IMR-90 (cell line): ENCODE measurements around the gene TLR9. TPM values are rescaled to one million over a fixed set of nuclear protein-coding genes. Genes with fewer than 3 reads are reported as not detected.
A peak's percentile ranks its signal among the peaks of the same experiment; 100 is the strongest.

Source experiments
- ATAC-seq: fragments of 200-7000 bp; cut with Tn5 transposase; 2 replicates; pipeline ENCODE4 v1.9.1; 2020; ENCODE audit warnings: low read depth, mild to moderate bottlenecking, moderate library complexity
- BruUV-seq: library from RNA; stranded (reverse); fragments of 400-500 nt; replicated peaks from 2 replicates; lab custom pipeline; 2021; lab: Mats Ljungman, UMichigan
- CTCF ChIA-PET: fragments of 300-600 bp; formaldehyde crosslinking; extraction: SDS; loops from one replicate; lab custom pipeline; 2021; ENCODE audit warnings: antibody characterized with exemption; lab: Yijun Ruan, JAX
- POLR2A ChIA-PET: fragments of 300-600 bp; sonication (Branson Sonifier 250); formaldehyde crosslinking; loops from one replicate; lab custom pipeline; 2022; ENCODE audit warnings: antibody characterized with exemption; ENCODE audit not compliant: unreplicated experiment; lab: Charles Lee
- DNase-seq: peaks from one replicate; pipeline ENCODE4 v3.0.0; 2013
- H2AFZ ChIP-seq: replicated peaks from 2 replicates; pipeline ENCODE3; 2013; ENCODE audit warnings: low read length, mild to moderate bottlenecking; ENCODE audit not compliant: poor library complexity
- H2AK5ac ChIP-seq: 2 replicates; pipeline ENCODE4 v1.6.1; 2013; ENCODE audit warnings: low read depth, low read length, inconsistent platforms
- H2AK9ac ChIP-seq: replicated peaks from 2 replicates; pipeline ENCODE3; 2013; ENCODE audit warnings: mild to moderate bottlenecking, low read depth, low read length, moderate library complexity; ENCODE audit not compliant: poor library complexity
- H2BK120ac ChIP-seq: 2 replicates; pipeline ENCODE4 v1.6.1; 2013; ENCODE audit warnings: low read depth, low read length, inconsistent platforms
- H2BK15ac ChIP-seq: 3 replicates; pipeline ENCODE4 v1.6.1; 2013; ENCODE audit warnings: low read depth, low read length, inconsistent platforms
- H2BK20ac ChIP-seq: 2 replicates; pipeline ENCODE4 v1.6.1; 2013; ENCODE audit warnings: low read depth, mild to moderate bottlenecking, inconsistent platforms, low read length, moderate library complexity
- H2BK5ac ChIP-seq: 2 replicates; pipeline ENCODE4 v1.6.1; 2013; ENCODE audit warnings: mild to moderate bottlenecking, low read depth, low read length, inconsistent platforms; ENCODE audit not compliant: poor library complexity, severe bottlenecking
- H3K14ac ChIP-seq: replicated peaks from 2 replicates; pipeline ENCODE4 v1.6.1; 2013; ENCODE audit warnings: low read depth, low read length, inconsistent platforms
- H3K18ac ChIP-seq: 2 replicates; pipeline ENCODE4 v1.6.1; 2013; ENCODE audit warnings: low read depth, low read length, control low read depth
- H3K23ac ChIP-seq: 2 replicates; pipeline ENCODE4 v1.6.1; 2013; ENCODE audit warnings: low read depth, low read length, inconsistent platforms
- H3K27ac ChIP-seq: 2 replicates; pipeline ENCODE4 v1.5.1; 2013; ENCODE audit warnings: mild to moderate bottlenecking, control low read depth, low read length; ENCODE audit not compliant: insufficient read depth
- H3K27me3 ChIP-seq: 2 replicates; pipeline ENCODE4 v1.6.1; 2013; ENCODE audit warnings: low read length; ENCODE audit not compliant: control insufficient read depth, insufficient read depth
- H3K36me3 ChIP-seq: 2 replicates; pipeline ENCODE4 v1.6.1; 2013; ENCODE audit warnings: low read length, mixed read lengths; ENCODE audit not compliant: control insufficient read depth, insufficient read depth
- H3K4ac ChIP-seq: 2 replicates; pipeline ENCODE4 v1.6.1; 2013; ENCODE audit warnings: low read depth, low read length, inconsistent platforms
- H3K4me1 ChIP-seq: 2 replicates; pipeline ENCODE4 v1.6.1; 2013; ENCODE audit warnings: low read length, mixed read lengths; ENCODE audit not compliant: control insufficient read depth, insufficient read depth
- H3K4me2 ChIP-seq: 2 replicates; pipeline ENCODE4 v1.6.1; 2013; ENCODE audit warnings: low read depth, mild to moderate bottlenecking, control low read depth, low read length, moderate library complexity
- H3K4me3 ChIP-seq: 2 replicates; pipeline ENCODE4 v1.5.1; 2013; ENCODE audit warnings: low read depth, mild to moderate bottlenecking, control low read depth, low read length, moderate library complexity; ENCODE audit not compliant: insufficient read depth
- H3K56ac ChIP-seq: 2 replicates; pipeline ENCODE4 v1.6.1; 2013; ENCODE audit warnings: low read length, inconsistent platforms; ENCODE audit not compliant: insufficient read depth; ENCODE audit errors: extremely low read depth
- H3K79me1 ChIP-seq, 2 experiments: 2 replicates each; pipeline ENCODE4 v1.6.1; 2013; ENCODE audit warnings: low read length in 2 of 2, inconsistent platforms in 1 of 2, low read depth in 1 of 2
- H3K9ac ChIP-seq: 2 replicates; pipeline ENCODE4 v1.6.1; 2013; ENCODE audit warnings: low read depth, low read length, control low read depth
- H3K9me1 ChIP-seq: 2 replicates; pipeline ENCODE4 v1.6.1; 2013; ENCODE audit warnings: low read length, inconsistent platforms; ENCODE audit not compliant: insufficient read depth
- H3K9me3 ChIP-seq: 2 replicates; pipeline ENCODE4 v1.6.1; 2013; ENCODE audit warnings: low read length; ENCODE audit not compliant: control insufficient read depth, insufficient read depth
- H4K20me1 ChIP-seq: 2 replicates; pipeline ENCODE4 v1.6.1; 2013; ENCODE audit warnings: low read length, inconsistent platforms; ENCODE audit not compliant: insufficient read depth
- H4K5ac ChIP-seq: 2 replicates; pipeline ENCODE4 v1.6.1; 2013; ENCODE audit warnings: mild to moderate bottlenecking, low read depth, low read length, control low read depth
- H4K8ac ChIP-seq, 2 experiments: 2 replicates each; pipeline ENCODE4 v1.6.1; 2013; ENCODE audit warnings: low read depth in 2 of 2, low read length in 2 of 2, control low read depth in 1 of 2, inconsistent platforms in 1 of 2
- H4K91ac ChIP-seq: 2 replicates; pipeline ENCODE4 v1.6.1; 2013; ENCODE audit warnings: low read depth, low read length, inconsistent platforms; ENCODE audit not compliant: insufficient read depth
- BHLHE40 ChIP-seq: fragments of 150-350 bp; IDR thresholded peaks from 2 replicates; pipeline ENCODE4 v1.6.1; 2016; ENCODE audit warnings: mild to moderate bottlenecking, low read depth, low read length
- CEBPB ChIP-seq: IDR thresholded peaks from 2 replicates; pipeline ENCODE4 v1.6.1; 2012; ENCODE audit warnings: low read depth, low read length, improper control_type of control experiment
- CHD1 ChIP-seq: IDR thresholded peaks from 2 replicates; pipeline ENCODE4 v1.6.1; 2012; ENCODE audit warnings: low read depth, low read length, improper control_type of control experiment
- FOS ChIP-seq: fragments of 150-350 bp; IDR thresholded peaks from 2 replicates; pipeline ENCODE4 v1.6.1; 2016; ENCODE audit warnings: low read depth, low read length
- MAFK ChIP-seq: IDR thresholded peaks from 2 replicates; pipeline ENCODE4 v1.6.1; 2012; ENCODE audit warnings: low read depth, low read length, improper control_type of control experiment
- MAZ ChIP-seq: IDR thresholded peaks from 2 replicates; pipeline ENCODE4 v1.6.1; 2012; ENCODE audit warnings: low read depth, mild to moderate bottlenecking, low read length, improper control_type of control experiment, moderate library complexity, borderline replicate concordance
- MXI1 ChIP-seq: IDR thresholded peaks from 2 replicates; pipeline ENCODE4 v1.6.1; 2012; ENCODE audit warnings: low read depth, mild to moderate bottlenecking, low read length, moderate library complexity, borderline replicate concordance
- POLR2A ChIP-seq: IDR thresholded peaks from 2 replicates; pipeline ENCODE4 v1.6.1; 2012; ENCODE audit warnings: mild to moderate bottlenecking, low read depth, low read length
- RCOR1 ChIP-seq: IDR thresholded peaks from 2 replicates; pipeline ENCODE4 v1.6.1; 2012; ENCODE audit warnings: mild to moderate bottlenecking, low read length, improper control_type of control experiment; ENCODE audit not compliant: insufficient replicate concordance
- RFX5 ChIP-seq: IDR thresholded peaks from 2 replicates; pipeline ENCODE4 v1.8.0; 2012; ENCODE audit warnings: low read depth, mild to moderate bottlenecking, low read length, moderate library complexity
- SMC3 ChIP-seq: fragments of 150-350 bp; IDR thresholded peaks from 2 replicates; pipeline ENCODE4 v1.6.1; 2016; ENCODE audit warnings: low read depth, mild to moderate bottlenecking, antibody characterized with exemption, low read length, moderate library complexity
- WGBS, 2 experiments: methylation state at CpG; one replicate each; pipeline versions ENCODE4 v1.1.5 to v1.1.7; 2013; ENCODE audit warnings: missing lambda C conversion rate in 2 of 2; ENCODE audit not compliant: insufficient read length in 1 of 2; ENCODE audit errors: extremely low coverage in 2 of 2; 5-methylcytosine and 5-hydroxymethylcytosine counted together
- dilution Hi-C: fragments of 300-500 bp; cut with HindIII; formaldehyde crosslinking; loops from one replicate; pipeline ENCODE4 v1.14.3; 2018; ENCODE audit warnings: low sequenced_read_pairs; ENCODE audit not compliant: unreplicated experiment
- in situ Hi-C: fragments of 300-500 bp; cut with MboI; formaldehyde crosslinking; loops from 3 replicates; pipeline ENCODE4 v1.14.3; 2019; ENCODE audit warnings: low sequenced_read_pairs, inconsistent platforms, mixed read lengths
- intact Hi-C: fragments of 100-400 bp; cut with micrococcal nuclease; formaldehyde crosslinking; loops from 2 replicates; pipeline ENCODE4 v1.10.0; 2022
- polyA plus RNA-seq, 3 experiments: library from polyadenylated mRNA; depleted of rRNA; stranded (reverse); fragments of >200 nt; gene quantifications; 2 replicates each; pipeline ENCODE4 v1.2.3, GENCODE V29; 2012; ENCODE audit warnings: low replicate concordance in 1 of 3
- total RNA-seq: library from RNA; depleted of rRNA; stranded (reverse); fragments of >200 nt; gene quantifications from 2 replicates; pipeline ENCODE4 v1.2.3, GENCODE V29; 2012
- TF ChIP-seq, protein P1 (sequence below): fragments of 150-350 bp; IDR thresholded peaks from 2 replicates; pipeline ENCODE4 v1.6.1; 2017; ENCODE audit warnings: mild to moderate bottlenecking, antibody characterized with exemption, low read length, low read depth
- TF ChIP-seq, protein P2 (sequence below): fragments of 150-350 bp; IDR thresholded peaks from 2 replicates; pipeline ENCODE4 v1.6.1; 2016; ENCODE audit warnings: low read depth, mild to moderate bottlenecking, low read length, moderate library complexity, borderline replicate concordance
- TF ChIP-seq, protein P3 (sequence below): conservative IDR thresholded peaks from 2 replicates; pipeline ENCODE4 v1.5.1; 2012; ENCODE audit warnings: mild to moderate bottlenecking, low read depth, low read length, improper control_type of control experiment

Gene TLR9
- total and polyA plus RNA-seq, 2 of the 4 experiments (the other 2 are of a cell fraction), result not detected

DNA sequence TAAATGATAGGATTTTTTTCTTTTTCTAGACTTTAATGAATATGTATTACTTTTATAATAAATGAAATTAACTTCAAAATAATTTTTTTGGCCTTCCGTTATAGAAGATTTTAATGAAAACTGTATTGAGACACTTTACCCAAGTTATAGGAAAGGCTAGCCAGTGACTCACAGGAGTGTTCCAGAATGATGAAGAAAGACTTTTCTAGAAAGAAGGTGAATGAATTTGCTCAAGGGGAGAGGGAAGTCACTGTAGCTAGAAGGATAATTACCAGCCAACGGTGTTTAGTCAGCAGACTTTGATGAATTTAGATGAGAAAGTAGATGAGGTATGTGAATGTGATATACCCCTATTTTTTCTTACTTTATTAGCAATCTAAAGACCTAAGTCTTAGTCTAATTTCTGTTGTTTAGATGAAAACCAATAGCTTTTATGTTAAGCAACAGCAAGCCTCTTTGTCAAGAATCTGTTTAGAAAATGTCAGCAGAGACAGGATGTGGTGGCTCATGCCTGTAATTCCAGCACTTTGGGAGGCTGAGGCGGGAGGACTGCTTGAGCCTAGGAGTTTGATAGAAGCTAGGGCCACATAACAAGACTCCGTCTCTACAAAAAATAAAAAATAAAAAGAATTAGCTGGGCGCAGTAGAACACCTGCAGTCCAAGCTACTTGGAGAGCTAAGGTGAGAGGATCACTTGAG is 24.3 kb downstream of the TLR9 start:
- peaks cover 20% of the 10 kb centered on the region for H3K4me1 ChIP-seq
- H3K4ac ChIP-seq, result no peak overlapping the region; the same call in 1 of the 2 replicates
- BruUV-seq, result no TSS peak
- dilution Hi-C loops (no loop called here), intact Hi-C loops (no loop called here), in situ Hi-C loops (no loop called here)
- 0 out of 2 replicates have a peak overlapping the region, but pooled peaks have one; percentile 52 for H2AK5ac ChIP-seq
- no peak overlapping the region for H2AFZ ChIP-seq
- H3K27me3 ChIP-seq, result no peaks in the 10 kb centered on the region
- no peak overlapping the region for H2BK20ac ChIP-seq
- peak overlapping the region; percentile 51 for H3K14ac ChIP-seq
- H3K27ac ChIP-seq, result no peak overlapping the region
- H3K4me3 ChIP-seq, result no peak overlapping the region
- no peak overlapping the region for H2BK15ac ChIP-seq
- 0 out of 4 replicates have a peak overlapping the region, but pooled peaks of 1 of the 2 experiments have one; percentile 30 for H4K8ac ChIP-seq
- no peak for ATAC-seq
- peaks cover 25% of the 10 kb centered on the region for H3K9me1 ChIP-seq
- H4K91ac ChIP-seq, result no peak overlapping the region
- H3K56ac ChIP-seq, result no peak overlapping the region
- peak; percentile 33 for DNase-seq
- peak overlapping the region; percentile 61; the same call in 1 of the 2 replicates for H3K23ac ChIP-seq
- no CpG with 5 or more reads among the region's 5 CpGs for WGBS, 2 experiments
- peaks cover 29 to 75% of the 10 kb centered on the region in 2 experiments for H3K79me1 ChIP-seq
- 0 out of 2 replicates have a peak overlapping the region, but pooled peaks have one; percentile 32 for H2BK120ac ChIP-seq
- H3K36me3 ChIP-seq, result peaks cover 44% of the 10 kb centered on the region
- H2AK9ac ChIP-seq, result no peak overlapping the region
- no peak overlapping the region; the same call in 1 of the 2 replicates for H3K4me2 ChIP-seq
- H3K18ac ChIP-seq, result no peak overlapping the region; the same call in 1 of the 2 replicates
- H4K20me1 ChIP-seq, result peaks cover 12% of the 10 kb centered on the region
- no peak overlapping the region for H4K5ac ChIP-seq
- H2BK5ac ChIP-seq, result peak overlapping the region; percentile 31
- H3K9ac ChIP-seq, result no peak overlapping the region
- CTCF ChIA-PET, result interaction anchor here (1.3 kb wide), 1 partner anchor 138 kb away, joined by 4 read pairs; no protein-coding TSS in a partner anchor
- H3K9me3 ChIP-seq, result no peaks in the 10 kb centered on the region
- POLR2A ChIA-PET, result interaction anchor here (1.2 kb wide), 1 partner anchor 8 kb away, joined by 4 read pairs; no protein-coding TSS in a partner anchor
- TF ChIP-seq CEBPB (no peak), MAFK (no peak), RFX5 (no peak), BHLHE40 (no peak), FOS (no peak), CHD1 (no peak), MXI1 (no peak), POLR2A (no peak), SMC3 (no peak), MAZ (no peak), RCOR1 (no peak)
- TF ChIP-seq, protein P1, sequence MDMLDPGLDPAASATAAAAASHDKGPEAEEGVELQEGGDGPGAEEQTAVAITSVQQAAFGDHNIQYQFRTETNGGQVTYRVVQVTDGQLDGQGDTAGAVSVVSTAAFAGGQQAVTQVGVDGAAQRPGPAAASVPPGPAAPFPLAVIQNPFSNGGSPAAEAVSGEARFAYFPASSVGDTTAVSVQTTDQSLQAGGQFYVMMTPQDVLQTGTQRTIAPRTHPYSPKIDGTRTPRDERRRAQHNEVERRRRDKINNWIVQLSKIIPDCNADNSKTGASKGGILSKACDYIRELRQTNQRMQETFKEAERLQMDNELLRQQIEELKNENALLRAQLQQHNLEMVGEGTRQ, result no peak
- TF ChIP-seq, protein P2, sequence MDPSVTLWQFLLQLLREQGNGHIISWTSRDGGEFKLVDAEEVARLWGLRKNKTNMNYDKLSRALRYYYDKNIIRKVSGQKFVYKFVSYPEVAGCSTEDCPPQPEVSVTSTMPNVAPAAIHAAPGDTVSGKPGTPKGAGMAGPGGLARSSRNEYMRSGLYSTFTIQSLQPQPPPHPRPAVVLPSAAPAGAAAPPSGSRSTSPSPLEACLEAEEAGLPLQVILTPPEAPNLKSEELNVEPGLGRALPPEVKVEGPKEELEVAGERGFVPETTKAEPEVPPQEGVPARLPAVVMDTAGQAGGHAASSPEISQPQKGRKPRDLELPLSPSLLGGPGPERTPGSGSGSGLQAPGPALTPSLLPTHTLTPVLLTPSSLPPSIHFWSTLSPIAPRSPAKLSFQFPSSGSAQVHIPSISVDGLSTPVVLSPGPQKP, result no peak
- TF ChIP-seq, protein P3, sequence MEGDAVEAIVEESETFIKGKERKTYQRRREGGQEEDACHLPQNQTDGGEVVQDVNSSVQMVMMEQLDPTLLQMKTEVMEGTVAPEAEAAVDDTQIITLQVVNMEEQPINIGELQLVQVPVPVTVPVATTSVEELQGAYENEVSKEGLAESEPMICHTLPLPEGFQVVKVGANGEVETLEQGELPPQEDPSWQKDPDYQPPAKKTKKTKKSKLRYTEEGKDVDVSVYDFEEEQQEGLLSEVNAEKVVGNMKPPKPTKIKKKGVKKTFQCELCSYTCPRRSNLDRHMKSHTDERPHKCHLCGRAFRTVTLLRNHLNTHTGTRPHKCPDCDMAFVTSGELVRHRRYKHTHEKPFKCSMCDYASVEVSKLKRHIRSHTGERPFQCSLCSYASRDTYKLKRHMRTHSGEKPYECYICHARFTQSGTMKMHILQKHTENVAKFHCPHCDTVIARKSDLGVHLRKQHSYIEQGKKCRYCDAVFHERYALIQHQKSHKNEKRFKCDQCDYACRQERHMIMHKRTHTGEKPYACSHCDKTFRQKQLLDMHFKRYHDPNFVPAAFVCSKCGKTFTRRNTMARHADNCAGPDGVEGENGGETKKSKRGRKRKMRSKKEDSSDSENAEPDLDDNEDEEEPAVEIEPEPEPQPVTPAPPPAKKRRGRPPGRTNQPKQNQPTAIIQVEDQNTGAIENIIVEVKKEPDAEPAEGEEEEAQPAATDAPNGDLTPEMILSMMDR, result no peak
